Stimulated activated naive CD4-positive, alpha-beta T cell treated with Interleukin-2 at 50 U/mL for 16 hours (primary cell): ENCODE results near the gene EDN2.

ENCODE experiments used
- DNase-seq: peaks from one replicate; lab custom pipeline; 2025; lab: John Stamatoyannopoulos, UW

EDN2 gene

DNA sequence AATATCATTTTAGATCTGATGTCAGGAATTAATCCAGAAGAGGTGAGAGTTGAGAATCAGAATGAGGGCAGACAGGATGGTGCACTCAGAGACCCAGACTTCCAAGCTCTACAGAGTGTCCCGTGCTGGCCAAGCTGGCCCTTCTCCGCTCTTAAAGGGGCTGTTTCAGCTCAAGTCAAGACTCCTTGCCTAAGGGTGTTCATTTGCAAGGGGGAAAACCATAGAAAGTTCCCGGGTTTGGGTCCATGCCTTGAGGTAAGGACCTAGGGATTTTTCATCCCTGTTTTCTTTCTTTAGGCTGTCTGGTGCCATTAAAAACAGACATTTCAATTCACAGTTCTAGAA lies 47.5 kb downstream of the EDN2 start:
- DNase-seq = no peak

DNA sequence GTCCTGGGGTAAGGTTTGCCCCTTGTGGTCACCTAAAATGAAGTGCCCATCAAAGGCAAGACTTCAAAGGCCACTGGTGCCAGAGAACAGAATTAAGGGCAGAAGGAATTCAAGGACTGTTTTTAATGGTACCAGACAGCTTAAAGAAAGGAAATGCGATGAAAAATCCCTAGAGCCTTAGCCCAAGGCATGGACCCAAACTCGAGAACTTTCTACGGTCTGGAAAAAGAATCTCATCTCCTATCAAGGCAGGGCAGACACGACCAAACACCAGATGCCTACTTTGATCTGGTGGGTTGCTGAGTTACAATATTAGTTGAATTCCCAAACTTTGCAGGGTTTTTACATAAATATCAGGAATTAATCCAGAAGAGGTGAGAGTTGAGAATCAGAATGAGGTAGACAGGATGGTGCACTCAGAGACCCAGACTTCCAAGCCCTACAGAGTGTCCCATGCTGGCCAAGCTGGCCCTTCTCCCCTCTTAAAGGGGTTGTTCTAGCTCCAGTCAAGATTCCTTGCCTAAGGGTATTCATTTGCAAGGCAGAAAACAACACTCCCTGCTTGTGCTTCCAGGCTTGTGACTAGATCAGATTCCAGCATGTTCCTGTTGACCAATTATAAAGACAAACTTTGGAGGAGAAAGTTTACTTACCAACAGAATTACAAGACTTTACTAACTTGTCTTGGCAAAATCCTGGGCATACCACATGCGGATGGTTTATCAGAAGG lies 48.0 kb downstream of the EDN2 start:
- DNase-seq = no peak

DNA sequence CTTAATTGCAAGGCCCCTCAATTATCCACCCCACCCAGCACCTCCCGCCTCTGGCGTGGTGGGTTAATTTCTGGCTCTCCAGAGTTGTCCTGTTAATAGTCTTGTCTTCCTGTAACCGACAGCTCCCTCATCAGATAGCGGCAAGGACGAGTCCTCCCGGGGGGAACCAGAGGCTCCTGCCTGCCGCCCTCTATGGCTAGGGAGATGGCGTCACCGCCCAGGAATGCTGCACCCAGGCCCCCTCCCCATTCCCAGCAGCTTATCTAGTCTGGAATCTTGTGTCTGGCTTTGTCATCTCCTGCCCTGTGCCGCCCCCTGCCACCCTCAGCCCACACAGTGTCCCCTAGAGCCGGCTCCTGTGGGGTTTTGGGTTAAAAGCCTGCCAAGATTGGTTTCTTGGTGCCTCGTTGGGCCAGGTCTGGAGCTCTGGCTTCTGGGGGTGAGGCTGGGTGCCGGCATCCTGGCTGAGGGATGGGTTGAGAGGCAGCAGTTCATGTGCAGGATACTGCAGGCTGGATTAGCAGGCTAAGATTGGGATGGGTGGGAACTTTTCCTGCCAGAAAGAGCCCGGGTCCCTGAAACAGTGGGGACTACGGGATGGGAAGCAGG lies 48.8 kb downstream of the EDN2 start:
- DNase-seq = no peak

DNA sequence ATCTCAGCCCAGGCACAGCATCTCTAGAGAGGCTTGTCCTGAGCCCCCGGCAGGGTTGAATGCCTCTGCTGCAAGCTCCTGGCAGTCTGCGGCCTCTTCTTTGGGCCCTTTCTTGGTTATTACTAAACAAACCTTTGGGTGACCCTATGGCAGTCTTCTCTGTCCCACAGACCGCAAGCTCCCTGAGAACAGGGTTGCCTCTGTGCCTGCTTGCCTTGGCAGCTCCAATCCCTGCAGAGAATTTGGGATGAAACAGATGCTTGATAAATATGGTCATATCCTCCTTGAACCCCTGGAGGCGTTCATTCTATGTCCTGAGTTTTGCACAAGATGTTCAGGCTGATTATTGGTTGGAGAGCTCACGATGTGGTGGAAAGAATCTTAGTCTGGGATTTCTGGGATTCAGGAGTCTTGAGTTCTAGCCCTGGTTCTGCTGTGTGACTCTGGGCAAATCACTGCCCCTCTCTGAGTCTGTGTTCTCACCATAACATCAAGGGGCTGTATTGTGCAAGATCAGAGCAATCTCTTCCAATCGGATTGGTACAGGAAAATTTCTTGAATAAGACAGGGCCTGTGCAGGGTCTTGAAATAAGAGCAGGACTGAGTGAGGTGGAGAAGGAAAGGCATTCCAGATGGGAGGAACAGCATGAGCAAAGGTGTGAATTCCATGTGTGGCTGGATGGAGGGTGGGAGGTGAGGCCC lies 49.6 kb downstream of the EDN2 start:
- DNase-seq = no peak

DNA sequence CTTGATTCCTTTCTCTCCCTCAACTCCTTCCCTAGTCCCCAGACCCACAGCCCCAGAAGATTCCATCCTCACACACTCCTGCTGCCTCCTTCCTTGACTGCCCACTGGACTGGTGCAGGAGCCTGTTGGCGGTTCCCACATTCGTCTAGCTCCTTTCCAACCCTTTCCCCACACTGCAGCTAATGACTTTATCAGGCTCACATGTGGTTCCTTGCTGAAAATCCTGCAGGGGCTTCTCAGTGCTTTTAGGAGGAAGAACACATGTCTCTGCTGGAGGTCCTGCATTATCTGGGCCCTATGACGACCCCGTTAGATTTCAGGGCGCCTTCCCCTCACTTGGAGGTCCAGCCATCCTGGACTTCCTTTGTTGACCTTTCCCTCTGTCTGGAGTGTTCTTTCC lies 50.2 kb downstream of the EDN2 start:
- DNase-seq = no peak

DNA sequence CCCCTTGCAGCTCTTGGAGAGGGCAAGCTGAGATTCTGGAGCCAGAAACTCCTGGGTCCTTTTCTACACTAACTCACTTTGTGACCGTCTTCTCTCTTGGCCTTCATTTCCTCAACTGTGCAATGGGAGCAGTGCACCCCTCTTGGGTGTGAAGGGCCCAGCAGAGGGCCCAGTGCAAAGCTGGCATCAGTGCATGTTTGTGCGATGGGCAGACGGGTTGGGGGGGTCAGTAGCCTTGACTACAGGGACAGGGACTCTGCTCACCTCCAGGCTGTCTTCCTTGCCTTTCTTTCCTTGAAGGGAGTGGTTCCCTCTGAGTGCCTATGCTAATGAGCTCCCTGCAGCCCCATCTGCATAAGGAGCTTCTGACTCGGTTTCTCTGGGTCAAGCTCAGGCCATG lies 51.0 kb downstream of the EDN2 start:
- no peak for DNase-seq

DNA sequence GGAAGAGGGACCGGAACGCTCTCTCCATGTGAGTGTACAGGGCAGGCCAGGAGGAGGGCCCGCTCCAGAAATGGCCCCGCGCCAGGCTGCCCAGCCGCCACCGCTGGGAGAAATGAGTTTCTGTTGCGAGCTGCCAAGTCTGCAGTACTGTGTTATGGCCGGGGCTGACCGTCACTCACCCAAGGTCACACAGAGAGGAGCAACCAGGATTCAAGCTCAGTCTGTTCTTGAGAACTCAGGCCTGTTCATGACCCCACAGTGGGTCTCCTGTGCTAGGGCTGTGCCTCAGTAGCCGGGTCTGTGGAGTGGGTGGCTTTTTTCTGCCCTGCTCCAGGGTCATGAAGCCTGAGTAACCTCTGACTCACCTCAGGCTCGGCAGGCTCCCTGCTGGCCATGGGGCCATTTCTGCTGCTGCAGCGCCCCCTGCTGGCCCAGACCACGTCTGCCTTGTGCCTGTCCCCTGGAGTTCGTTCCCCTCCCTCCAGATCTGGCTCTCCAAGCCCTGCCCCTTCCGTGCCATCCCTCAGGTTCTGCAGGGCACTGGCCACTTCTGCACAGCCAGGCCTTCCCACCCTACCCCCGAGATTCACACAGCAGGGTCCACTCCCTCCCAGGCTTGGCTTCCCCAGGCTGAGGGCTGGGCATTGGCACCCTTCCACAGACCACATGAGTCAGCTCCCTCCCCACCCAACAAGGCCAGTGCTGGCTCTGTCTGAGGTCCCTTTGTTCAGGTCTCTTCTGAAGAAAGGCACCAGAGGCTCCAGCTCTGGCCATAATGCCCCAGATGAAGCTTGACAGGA lies 51.8 kb downstream of the EDN2 start:
- peak; percentile 48 for DNase-seq

DNA sequence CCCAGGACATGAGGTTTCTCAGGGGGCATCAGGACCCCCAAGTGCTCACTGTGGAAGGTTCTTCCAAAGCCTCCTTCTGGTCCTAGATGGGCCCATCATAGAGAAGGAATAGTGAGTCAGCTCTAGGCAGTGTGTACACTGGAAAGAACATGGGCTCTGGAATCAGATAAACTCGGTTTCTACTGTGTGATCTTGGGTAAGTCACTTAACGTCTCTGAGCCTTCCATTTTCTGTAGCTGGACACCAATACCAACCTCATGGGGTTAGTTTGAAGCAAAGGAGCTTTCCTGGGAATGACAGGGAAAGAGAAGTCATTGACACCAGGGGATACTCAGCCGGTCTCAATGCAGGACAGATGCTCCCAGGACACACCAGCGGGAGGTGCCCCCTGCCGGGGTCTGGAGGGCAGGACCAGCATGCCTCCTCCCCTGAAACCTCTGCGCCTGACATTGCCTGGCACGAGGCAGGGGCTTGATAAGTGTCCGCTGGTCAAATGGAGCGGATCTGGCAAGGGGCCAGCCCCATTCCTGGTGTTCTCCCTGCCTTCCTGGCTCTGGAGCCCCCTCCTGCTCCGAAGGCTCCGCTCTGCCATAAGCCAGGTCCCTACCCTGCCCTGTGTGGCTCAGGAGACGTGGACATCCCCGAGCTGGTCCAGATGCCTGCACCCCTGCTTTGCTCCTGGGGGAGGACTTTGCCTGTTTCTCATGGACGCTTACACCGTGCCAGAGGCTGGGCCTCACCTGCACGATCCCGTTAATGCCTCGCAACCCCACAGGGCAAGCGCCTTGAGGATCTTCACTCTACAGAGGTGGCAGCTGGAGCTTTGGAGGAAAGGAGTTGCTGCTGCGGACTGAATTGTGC lies 52.8 kb downstream of the EDN2 start:
- DNase-seq = no peak

DNA sequence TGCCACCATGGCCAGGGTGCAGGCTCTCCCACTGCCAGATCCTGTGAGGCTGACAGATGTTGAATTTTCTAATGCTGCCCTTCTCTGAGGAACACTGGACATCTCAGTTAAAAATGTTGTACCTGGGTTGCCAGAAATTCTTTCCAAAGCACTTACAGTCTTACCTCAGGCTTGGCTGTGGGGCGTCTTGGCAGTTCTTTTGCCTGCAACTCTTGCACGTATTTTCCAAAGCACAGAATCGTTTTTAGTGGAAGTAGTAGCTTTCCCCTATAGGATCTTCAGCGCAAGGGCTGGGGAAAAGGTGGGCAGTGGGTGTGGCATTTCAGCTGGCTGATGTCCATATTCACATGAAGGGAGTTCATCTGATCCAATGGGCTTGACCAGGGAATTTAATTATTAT lies 53.9 kb downstream of the EDN2 start:
- DNase-seq = no peak

DNA sequence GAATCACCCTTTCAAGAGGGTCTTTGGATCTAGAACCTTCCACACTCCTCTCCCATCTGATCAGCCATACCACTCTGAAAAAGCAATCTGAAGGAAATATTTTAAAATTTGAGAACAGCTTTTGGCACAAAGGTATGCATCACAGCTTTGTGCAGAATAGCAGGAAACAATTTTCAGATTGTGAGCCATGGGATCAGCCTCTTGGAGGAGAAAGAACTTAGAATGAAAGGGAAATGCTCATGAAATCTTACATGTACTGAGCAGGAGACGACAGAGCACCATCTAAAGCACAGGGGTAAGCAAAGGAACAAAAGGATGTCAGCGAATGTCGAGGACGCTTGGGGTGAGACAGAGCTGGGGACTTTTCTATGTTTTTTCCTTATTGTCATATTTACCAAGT lies 54.4 kb downstream of the EDN2 start:
- no peak for DNase-seq

DNA sequence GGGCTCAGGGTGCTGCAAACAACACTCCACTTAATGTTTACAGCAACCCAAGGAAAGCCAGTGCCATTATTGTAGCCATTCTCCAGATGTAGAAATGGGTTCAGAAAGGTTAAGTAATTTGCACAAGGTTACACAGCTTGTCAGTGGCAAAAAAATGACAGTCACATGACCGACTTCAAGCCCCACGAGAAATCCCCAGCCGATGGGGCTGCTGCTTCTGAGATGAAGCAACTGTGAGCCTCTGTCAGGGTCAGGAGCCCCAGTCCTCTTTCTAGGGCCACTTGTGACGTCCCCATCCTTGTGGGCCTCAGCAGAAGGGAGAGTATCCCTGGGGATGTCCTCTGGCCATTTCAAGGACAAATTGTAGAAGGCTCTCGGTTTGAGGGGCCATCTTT lies 54.8 kb downstream of the EDN2 start:
- no peak for DNase-seq
